ENCODE data around the gene HSDL1. TPM values are rescaled to one million over a fixed set of nuclear protein-coding genes. Genes with fewer than 3 reads are reported as not detected.

HSDL1 gene
- total RNA-seq, 1 donor = 18.1 TPM

DNA sequence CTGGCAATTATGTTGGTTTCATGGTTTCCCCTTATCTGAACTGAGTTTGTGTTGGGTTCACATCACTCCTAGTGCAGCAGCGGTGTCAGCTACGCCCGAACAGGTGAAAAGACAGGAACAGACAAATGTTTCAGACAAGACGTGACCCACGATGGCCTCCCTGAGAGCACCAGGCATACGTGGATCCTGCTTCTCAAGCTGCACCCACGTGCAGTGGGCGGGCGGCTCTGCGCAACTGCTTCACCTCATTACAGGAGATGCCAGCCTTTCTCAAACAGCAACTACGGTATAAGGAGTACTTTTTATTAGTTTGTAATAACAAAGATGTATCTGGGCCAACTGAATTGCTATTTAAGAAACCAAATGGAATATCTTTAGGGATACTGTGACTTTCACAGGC, 69.6 kb downstream of the HSDL1 start:
- Histone ChIP-seq H3K36me3 (ENCODE audit: insufficient read depth, low read length) (peaks cover 52% of the 10 kb centered on the region), H3K9me3 (ENCODE audit: low read depth, low read length) (no peaks in the 10 kb centered on the region)

DNA sequence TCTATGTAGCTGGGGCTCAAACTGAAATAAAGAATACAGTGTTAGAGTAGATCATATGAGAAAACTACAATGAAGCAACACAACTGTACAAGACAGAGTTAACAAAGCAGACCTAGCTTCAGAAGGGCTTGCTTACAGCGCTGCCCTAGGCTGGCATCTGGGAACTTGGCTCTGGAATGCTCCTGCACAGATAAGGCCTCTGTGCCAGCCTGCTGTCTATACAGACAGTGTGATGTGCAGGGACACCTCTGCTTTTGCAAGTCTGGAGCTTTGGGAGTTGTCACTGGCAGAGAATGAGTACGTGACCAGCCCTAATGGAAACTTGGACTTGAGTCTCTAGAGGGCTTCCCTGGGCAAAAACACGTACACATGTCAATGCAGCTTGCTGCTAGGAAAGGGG, 70.3 kb downstream of the HSDL1 start:
- Histone ChIP-seq H4K20me1 (ENCODE audit: insufficient read depth, low read length) (peaks cover 6% of the 10 kb centered on the region), H3K9me3 (ENCODE audit: low read depth, low read length) (no peaks in the 10 kb centered on the region), H3K27ac (ENCODE audit: low read depth, low read length) (no peak overlapping the region), H3K27me3 (ENCODE audit: insufficient read depth, low read length) (no peaks in the 10 kb centered on the region), H3K4me3 (ENCODE audit: insufficient read depth, low read length) (no peak overlapping the region), H3K4me2 (ENCODE audit: insufficient read depth, low read length) (no peak overlapping the region), H3K36me3 (ENCODE audit: insufficient read depth, low read length) (peaks cover 57% of the 10 kb centered on the region), H3K4me1 (ENCODE audit: insufficient read depth, low read length) (no peaks in the 10 kb centered on the region), H2AFZ (ENCODE audit: low read length) (no peak overlapping the region), H3K79me2 (ENCODE audit: insufficient read depth, low read length) (peaks cover 19% of the 10 kb centered on the region)
- no peak for DNase-seq (ENCODE audit: insufficient read length, low spot score, missing footprints)
- TF ChIP-seq, protein P1, sequence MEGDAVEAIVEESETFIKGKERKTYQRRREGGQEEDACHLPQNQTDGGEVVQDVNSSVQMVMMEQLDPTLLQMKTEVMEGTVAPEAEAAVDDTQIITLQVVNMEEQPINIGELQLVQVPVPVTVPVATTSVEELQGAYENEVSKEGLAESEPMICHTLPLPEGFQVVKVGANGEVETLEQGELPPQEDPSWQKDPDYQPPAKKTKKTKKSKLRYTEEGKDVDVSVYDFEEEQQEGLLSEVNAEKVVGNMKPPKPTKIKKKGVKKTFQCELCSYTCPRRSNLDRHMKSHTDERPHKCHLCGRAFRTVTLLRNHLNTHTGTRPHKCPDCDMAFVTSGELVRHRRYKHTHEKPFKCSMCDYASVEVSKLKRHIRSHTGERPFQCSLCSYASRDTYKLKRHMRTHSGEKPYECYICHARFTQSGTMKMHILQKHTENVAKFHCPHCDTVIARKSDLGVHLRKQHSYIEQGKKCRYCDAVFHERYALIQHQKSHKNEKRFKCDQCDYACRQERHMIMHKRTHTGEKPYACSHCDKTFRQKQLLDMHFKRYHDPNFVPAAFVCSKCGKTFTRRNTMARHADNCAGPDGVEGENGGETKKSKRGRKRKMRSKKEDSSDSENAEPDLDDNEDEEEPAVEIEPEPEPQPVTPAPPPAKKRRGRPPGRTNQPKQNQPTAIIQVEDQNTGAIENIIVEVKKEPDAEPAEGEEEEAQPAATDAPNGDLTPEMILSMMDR (IDR thresholded peaks at IDR 0.05; ENCODE audit: extremely low read depth, low read depth, low read length) = no peak

More for the DNA sequence above, 69.6 kb downstream of the HSDL1 start:
- no peak for DNase-seq (ENCODE audit: insufficient read length, low spot score, missing footprints)
- Histone ChIP-seq H2AFZ (ENCODE audit: low read length) (no peak overlapping the region), H3K4me1 (ENCODE audit: insufficient read depth, low read length) (no peaks in the 10 kb centered on the region), H3K79me2 (ENCODE audit: insufficient read depth, low read length) (peaks cover 21% of the 10 kb centered on the region), H3K27me3 (ENCODE audit: insufficient read depth, low read length) (no peaks in the 10 kb centered on the region), H3K27ac (ENCODE audit: low read depth, low read length) (no peak overlapping the region), H4K20me1 (ENCODE audit: insufficient read depth, low read length) (peaks cover 6% of the 10 kb centered on the region), H3K4me2 (ENCODE audit: insufficient read depth, low read length) (no peak overlapping the region), H3K4me3 (ENCODE audit: insufficient read depth, low read length) (no peak overlapping the region)
- TF ChIP-seq, protein P1 (IDR thresholded peaks at IDR 0.05; ENCODE audit: extremely low read depth, low read depth, low read length) = no peak

Other genes starting within 250 kb of the HSDL1 start
- 5.1 and 5.6 TPM in 2 replicates for gene MLYCD, start 246.1 kb downstream of the HSDL1 start, total RNA-seq
- 3.6 and 5.0 TPM in 2 replicates for gene OSGIN1, start 191.9 kb downstream of the HSDL1 start, total RNA-seq
- 0.29 and 0.72 TPM in 2 replicates for gene NECAB2, start 176.9 kb downstream of the HSDL1 start, total RNA-seq
- gene SLC38A8, start 102.4 kb downstream of the HSDL1 start, total RNA-seq = not detected in 2 replicates
- 114 and 133 TPM in 2 replicates for gene MBTPS1, start 28.2 kb downstream of the HSDL1 start, total RNA-seq
- gene DNAAF1, start 131 bp upstream of the HSDL1 start, total RNA-seq = 0.29 and 0.36 TPM in 2 replicates
- gene TAF1C, start 41.9 kb upstream of the HSDL1 start, total RNA-seq = 19.5 and 20.6 TPM in 2 replicates
- gene ADAD2, start 46.0 kb upstream of the HSDL1 start, total RNA-seq = under 0.01 TPM in 1 of 2 replicates, not detected in the other
- not detected in 2 replicates for gene KCNG4, start 94.8 kb upstream of the HSDL1 start, total RNA-seq
- gene WFDC1, start 149.7 kb upstream of the HSDL1 start, total RNA-seq = not detected in 2 replicates
- not detected in 2 replicates for gene ATP2C2, start 223.4 kb upstream of the HSDL1 start, total RNA-seq